Astrocyte (in vitro differentiated cells and primary cell): Measurements from ENCODE around the gene MYL4. TPM values are rescaled to one million over a fixed set of nuclear protein-coding genes. Genes with fewer than 3 reads are reported as not detected.
A peak's percentile ranks its signal among the peaks of the same experiment; 100 is the strongest.

ENCODE experiments used
- DNase-seq: peaks from one replicate; pipeline ENCODE4 v3.0.0-alpha.2; 2010; ENCODE audit warnings: low read depth
- FAIRE-seq: peaks from 2 replicates; lab custom pipeline; 2011; peaks lifted over from hg19 to GRCh38; lab: Jason Lieb, UNC
- H2AFZ ChIP-seq: 2 replicates; pipeline ENCODE4 v1.6.0; 2012; ENCODE audit warnings: low read depth, low read length, inconsistent platforms
- H3K27ac ChIP-seq: 2 replicates; pipeline ENCODE4 v1.5.1; 2011; ENCODE audit warnings: low read depth, low read length, inconsistent platforms
- H3K27me3 ChIP-seq: 2 replicates; pipeline ENCODE4 v1.6.0; 2011; ENCODE audit warnings: low read length, inconsistent platforms; ENCODE audit not compliant: insufficient read depth
- H3K36me3 ChIP-seq: 2 replicates; pipeline ENCODE4 v1.5.1; 2011; ENCODE audit warnings: low read length, inconsistent platforms; ENCODE audit not compliant: insufficient read depth
- H3K4me1 ChIP-seq: 2 replicates; pipeline ENCODE4 v1.5.1; 2011; ENCODE audit warnings: low read length, inconsistent platforms; ENCODE audit not compliant: insufficient read depth
- H3K4me2 ChIP-seq: 2 replicates; pipeline ENCODE4 v1.6.0; 2012; ENCODE audit warnings: low read length, inconsistent platforms
- H3K4me3 ChIP-seq: 2 replicates; pipeline ENCODE4 v1.5.1; 2011; ENCODE audit warnings: low read depth, mild to moderate bottlenecking, low read length, inconsistent platforms; ENCODE audit not compliant: insufficient read depth
- H3K79me2 ChIP-seq: 2 replicates; pipeline ENCODE4 v1.6.0; 2012; ENCODE audit warnings: mild to moderate bottlenecking, low read length, inconsistent platforms; ENCODE audit not compliant: insufficient read depth
- H3K9ac ChIP-seq: 2 replicates; pipeline ENCODE4 v1.6.0; 2012; ENCODE audit warnings: mild to moderate bottlenecking, low read length, inconsistent platforms
- H3K9me3 ChIP-seq: 2 replicates; pipeline ENCODE4 v1.5.1; 2012; ENCODE audit warnings: low read depth, mild to moderate bottlenecking, low read length, inconsistent platforms; ENCODE audit not compliant: insufficient read depth
- H4K20me1 ChIP-seq: 2 replicates; pipeline ENCODE4 v1.6.0; 2012; ENCODE audit warnings: low read length, inconsistent platforms; ENCODE audit not compliant: insufficient read depth
- H3K27ac Mint-ChIP-seq: one replicate; pipeline ENCODE4 v1.8.0; 2021; ENCODE audit warnings: mild to moderate bottlenecking, mixed read lengths; ENCODE audit not compliant: unreplicated experiment
- H3K27me3 Mint-ChIP-seq: one replicate; pipeline ENCODE4 v1.8.0; 2021; ENCODE audit warnings: low read depth, mixed read lengths; ENCODE audit not compliant: unreplicated experiment
- H3K36me3 Mint-ChIP-seq: one replicate; pipeline ENCODE4 v1.8.0; 2021; ENCODE audit warnings: low read depth, mixed read lengths; ENCODE audit not compliant: unreplicated experiment
- H3K4me1 Mint-ChIP-seq: one replicate; pipeline ENCODE4 v1.8.0; 2021; ENCODE audit warnings: low read depth, mixed read lengths; ENCODE audit not compliant: unreplicated experiment
- H3K4me3 Mint-ChIP-seq: one replicate; pipeline ENCODE4 v1.8.0; 2021; ENCODE audit warnings: mild to moderate bottlenecking, moderate library complexity, mixed read lengths; ENCODE audit not compliant: unreplicated experiment
- H3K9me3 Mint-ChIP-seq: one replicate; pipeline ENCODE4 v1.8.0; 2021; ENCODE audit warnings: mild to moderate bottlenecking, mixed read lengths; ENCODE audit not compliant: unreplicated experiment
- CTCF ChIP-seq: IDR thresholded peaks from 2 replicates; pipeline ENCODE4 v1.5.1; 2011; ENCODE audit warnings: low read depth, mild to moderate bottlenecking, inconsistent platforms, low read length, moderate library complexity; ENCODE audit not compliant: insufficient read depth
- EZH2 ChIP-seq: IDR thresholded peaks from 2 replicates; pipeline ENCODE4 v1.6.1; 2012; ENCODE audit warnings: mild to moderate bottlenecking, low read length, inconsistent platforms; ENCODE audit not compliant: insufficient read depth
- total RNA-seq: library from RNA; stranded (reverse); gene quantifications from 2 replicates; pipeline ENCODE4 v1.2.1, GENCODE V29; 2021

MYL4 gene
- total RNA-seq, 1 donor from 2014 or later: 22.7 TPM

- H3K9me3 ChIP-seq: peaks cover 5% of the 10 kb centered on the region
- no peak overlapping the region for H3K27ac ChIP-seq
- H3K4me2 ChIP-seq: no peak overlapping the region
- DNase-seq: no peak
- H3K27ac Mint-ChIP-seq: no peak overlapping the region
- no peaks in the 10 kb centered on the region for H3K79me2 ChIP-seq
- H3K27me3 ChIP-seq: no peaks in the 10 kb centered on the region
- no peak for TF ChIP-seq EZH2
- TF ChIP-seq CTCF: no peak
- no peak for FAIRE-seq
- H3K4me1 ChIP-seq: peaks cover 21% of the 10 kb centered on the region
- H3K4me1 Mint-ChIP-seq: peaks cover 17% of the 10 kb centered on the region
- H3K9ac ChIP-seq: no peak overlapping the region
- H3K36me3 Mint-ChIP-seq: no peaks in the 10 kb centered on the region
- no peaks in the 10 kb centered on the region for H4K20me1 ChIP-seq
- no peaks in the 10 kb centered on the region for H3K36me3 ChIP-seq
- H3K4me3 ChIP-seq: no peak overlapping the region
- no peak overlapping the region for H3K4me3 Mint-ChIP-seq
- H3K27me3 Mint-ChIP-seq: no peaks in the 10 kb centered on the region
- H2AFZ ChIP-seq: no peak overlapping the region
- H3K9me3 Mint-ChIP-seq: peaks cover 2% of the 10 kb centered on the region
These were observed 29.3 kb downstream of the MYL4 start for GRCh38 chr17:47238321-47239010.

GRCh38 chr17:47239619-47239966 lies 30.4 kb downstream of the MYL4 start:
- Histone ChIP-seq H3K27ac (peak overlapping the region; percentile 85), H3K4me1 (peaks cover 21% of the 10 kb centered on the region), H3K79me2 (no peaks in the 10 kb centered on the region), H3K4me3 (no peak overlapping the region), H3K9ac (peak overlapping the region; percentile 59), H2AFZ (peak overlapping the region; percentile 53), H3K9me3 (peaks cover 5% of the 10 kb centered on the region), H4K20me1 (no peaks in the 10 kb centered on the region), H3K36me3 (no peaks in the 10 kb centered on the region), H3K27me3 (no peaks in the 10 kb centered on the region), H3K4me2 (peak overlapping the region; percentile 60)
- TF ChIP-seq EZH2: no peak
- no peak for TF ChIP-seq CTCF
- H3K27me3 Mint-ChIP-seq: no peaks in the 10 kb centered on the region
- H3K9me3 Mint-ChIP-seq: peaks cover 2% of the 10 kb centered on the region
- H3K27ac Mint-ChIP-seq: peak overlapping the region; percentile 93
- no peak overlapping the region for H3K4me3 Mint-ChIP-seq
- H3K36me3 Mint-ChIP-seq: no peaks in the 10 kb centered on the region
- no peak for DNase-seq
- H3K4me1 Mint-ChIP-seq: peaks cover 17% of the 10 kb centered on the region
- no peak for FAIRE-seq

- H3K36me3 Mint-ChIP-seq: no peaks in the 10 kb centered on the region
- H3K27me3 Mint-ChIP-seq: no peaks in the 10 kb centered on the region
- peak overlapping the region; percentile 85 for H3K27ac ChIP-seq
- no peaks in the 10 kb centered on the region for H4K20me1 ChIP-seq
- H3K27ac Mint-ChIP-seq: peak overlapping the region; percentile 93
- H3K9ac ChIP-seq: peak overlapping the region; percentile 59
- no peak overlapping the region for H3K4me3 ChIP-seq
- FAIRE-seq: peak; percentile 89
- peak; percentile 96 for DNase-seq
- peaks cover 2% of the 10 kb centered on the region for H3K9me3 Mint-ChIP-seq
- H3K79me2 ChIP-seq: no peaks in the 10 kb centered on the region
- H3K4me3 Mint-ChIP-seq: peak overlapping the region; percentile 13
- peak overlapping the region; percentile 60 for H3K4me2 ChIP-seq
- H3K9me3 ChIP-seq: peaks cover 5% of the 10 kb centered on the region
- H3K4me1 Mint-ChIP-seq: peaks cover 17% of the 10 kb centered on the region
- peaks cover 21% of the 10 kb centered on the region for H3K4me1 ChIP-seq
- peak overlapping the region; percentile 53 for H2AFZ ChIP-seq
- no peaks in the 10 kb centered on the region for H3K36me3 ChIP-seq
- no peaks in the 10 kb centered on the region for H3K27me3 ChIP-seq
- no peak for TF ChIP-seq CTCF
- no peak for TF ChIP-seq EZH2
These were observed 31.0 kb downstream of the MYL4 start for GRCh38 chr17:47239967-47240651.
